Loucy (cell line): ENCODE data around the gene CTBP2.

Source experiments
- H2AFZ ChIP-seq: fragments of 200-600 bp; sonication (generic); 2 replicates; pipeline ENCODE4 v1.6.0; 2016; ENCODE audit warnings: antibody characterized with exemption, mild to moderate bottlenecking, low read length, moderate library complexity
- H3F3A ChIP-seq: fragments of 200-600 bp; 2 replicates; pipeline ENCODE4 v1.6.0; 2016; ENCODE audit warnings: antibody characterized with exemption, low read depth, mild to moderate bottlenecking
- H3K27me3 ChIP-seq: fragments of 200-600 bp; sonication (generic); 2 replicates; pipeline ENCODE4 v1.6.1; 2014; ENCODE audit warnings: low read length, mild to moderate bottlenecking; ENCODE audit not compliant: insufficient read depth, poor library complexity, severe bottlenecking
- H3K36me3 ChIP-seq: fragments of 200-600 bp; sonication (generic); 2 replicates; pipeline ENCODE4 v1.6.1; 2016; ENCODE audit warnings: low read length; ENCODE audit not compliant: insufficient read depth
- H3K4me1 ChIP-seq: fragments of 200-600 bp; sonication (generic); 2 replicates; pipeline ENCODE4 v1.5.1; 2014; ENCODE audit warnings: low read length, mild to moderate bottlenecking; ENCODE audit not compliant: insufficient read depth, poor library complexity, severe bottlenecking
- H3K4me2 ChIP-seq: fragments of 200-600 bp; sonication (generic); 2 replicates; pipeline ENCODE4 v1.6.0; 2014; ENCODE audit warnings: antibody characterized with exemption, low read length, low read depth, mild to moderate bottlenecking; ENCODE audit not compliant: poor library complexity, severe bottlenecking
- H3K4me3 ChIP-seq: fragments of 200-600 bp; sonication (generic); 2 replicates; pipeline ENCODE4 v1.5.1; 2014; ENCODE audit warnings: low read length, mild to moderate bottlenecking, mixed read lengths; ENCODE audit not compliant: poor library complexity, severe bottlenecking
- H3K79me2 ChIP-seq: fragments of 200-600 bp; sonication (generic); 2 replicates; pipeline ENCODE4 v1.6.1; 2014; ENCODE audit warnings: low read length; ENCODE audit not compliant: insufficient read depth
- H3K9ac ChIP-seq: fragments of 200-600 bp; sonication (generic); 2 replicates; pipeline ENCODE4 v1.6.0; 2014; ENCODE audit warnings: mild to moderate bottlenecking, low read depth, low read length, moderate library complexity; ENCODE audit not compliant: poor library complexity, severe bottlenecking
- H3K9me2 ChIP-seq: fragments of 200-600 bp; sonication (generic); replicated peaks from 2 replicates; pipeline ENCODE4 v1.6.1; 2016; ENCODE audit warnings: low read depth, low read length, mixed read lengths
- H3K9me3 ChIP-seq: fragments of 200-600 bp; sonication (generic); 2 replicates; pipeline ENCODE4 v1.6.1; 2014; ENCODE audit warnings: mild to moderate bottlenecking, antibody characterized with exemption, low read length, low read depth; ENCODE audit not compliant: insufficient read depth
- H4K20me1 ChIP-seq: fragments of 200-600 bp; sonication (generic); 2 replicates; pipeline ENCODE4 v1.6.0; 2014; ENCODE audit warnings: antibody characterized with exemption, low read length, mild to moderate bottlenecking; ENCODE audit not compliant: insufficient read depth, poor library complexity, severe bottlenecking
- EZH2phosphoT487 ChIP-seq: fragments of 200-600 bp; IDR thresholded peaks from 2 replicates; pipeline ENCODE4 v1.6.1; 2018; ENCODE audit warnings: antibody characterized with exemption, mild to moderate bottlenecking, moderate library complexity, borderline replicate concordance
- TF ChIP-seq, protein P1 (sequence below): fragments of 200-600 bp; sonication (generic); conservative IDR thresholded peaks from 2 replicates; pipeline ENCODE4 v1.5.1; 2014; ENCODE audit warnings: mild to moderate bottlenecking, antibody characterized with exemption, low read length

Gene CTBP2

GRCh38 chr10:125064681-125065492, 95.5 kb downstream of the CTBP2 start:
- Histone ChIP-seq H2AFZ (no peak overlapping the region), H3F3A (no peaks in the 10 kb centered on the region), H3K36me3 (no peaks in the 10 kb centered on the region), H3K4me1 (peaks cover 14% of the 10 kb centered on the region), H3K4me3 (peak overlapping the region; percentile 14), H3K9me2 (no peaks in the 10 kb centered on the region), H3K9ac (no peak overlapping the region), H3K27me3 (no peaks in the 10 kb centered on the region), H4K20me1 (no peaks in the 10 kb centered on the region), H3K9me3 (no peaks in the 10 kb centered on the region), H3K79me2 (no peaks in the 10 kb centered on the region), H3K4me2 (peak overlapping the region; percentile 44)
- TF ChIP-seq EZH2phosphoT487 = no peak
- TF ChIP-seq, protein P1, sequence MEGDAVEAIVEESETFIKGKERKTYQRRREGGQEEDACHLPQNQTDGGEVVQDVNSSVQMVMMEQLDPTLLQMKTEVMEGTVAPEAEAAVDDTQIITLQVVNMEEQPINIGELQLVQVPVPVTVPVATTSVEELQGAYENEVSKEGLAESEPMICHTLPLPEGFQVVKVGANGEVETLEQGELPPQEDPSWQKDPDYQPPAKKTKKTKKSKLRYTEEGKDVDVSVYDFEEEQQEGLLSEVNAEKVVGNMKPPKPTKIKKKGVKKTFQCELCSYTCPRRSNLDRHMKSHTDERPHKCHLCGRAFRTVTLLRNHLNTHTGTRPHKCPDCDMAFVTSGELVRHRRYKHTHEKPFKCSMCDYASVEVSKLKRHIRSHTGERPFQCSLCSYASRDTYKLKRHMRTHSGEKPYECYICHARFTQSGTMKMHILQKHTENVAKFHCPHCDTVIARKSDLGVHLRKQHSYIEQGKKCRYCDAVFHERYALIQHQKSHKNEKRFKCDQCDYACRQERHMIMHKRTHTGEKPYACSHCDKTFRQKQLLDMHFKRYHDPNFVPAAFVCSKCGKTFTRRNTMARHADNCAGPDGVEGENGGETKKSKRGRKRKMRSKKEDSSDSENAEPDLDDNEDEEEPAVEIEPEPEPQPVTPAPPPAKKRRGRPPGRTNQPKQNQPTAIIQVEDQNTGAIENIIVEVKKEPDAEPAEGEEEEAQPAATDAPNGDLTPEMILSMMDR = no peak

DNA sequence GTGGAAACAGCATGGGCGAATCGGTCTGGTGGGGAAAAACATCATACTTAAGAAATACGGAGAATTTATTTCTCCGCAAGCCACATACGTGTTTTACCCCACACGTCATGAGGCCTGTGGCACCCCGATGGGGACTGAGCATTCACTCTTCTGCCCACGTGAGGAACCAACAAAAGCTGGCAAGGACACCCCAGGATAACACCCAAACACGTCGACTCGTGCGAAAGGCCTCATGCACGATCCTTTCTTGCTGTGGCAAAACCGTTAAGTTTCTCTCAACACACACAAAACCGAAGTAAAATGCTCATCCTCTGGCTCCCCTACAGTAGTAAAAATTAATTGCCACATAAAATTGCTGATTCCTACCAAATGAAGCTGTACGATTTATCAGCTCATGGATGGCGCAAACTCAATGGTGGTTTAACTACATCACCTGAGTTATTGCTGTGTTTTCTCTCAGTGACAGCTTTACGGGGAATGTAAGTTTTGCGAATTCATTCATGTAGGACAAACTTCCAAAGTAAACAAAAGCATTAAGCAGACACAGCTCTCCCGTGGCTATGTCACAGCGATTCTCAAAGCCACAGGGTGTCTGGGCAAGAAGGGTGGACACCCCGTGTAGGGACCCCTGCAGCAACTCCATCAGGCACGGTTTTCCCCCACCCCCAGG, 97.0 kb downstream of the CTBP2 start:
- no peaks in the 10 kb centered on the region for H4K20me1 ChIP-seq
- H3K4me1 ChIP-seq = peaks cover 14% of the 10 kb centered on the region
- no peak overlapping the region for H3K4me2 ChIP-seq

GRCh38 chr10:125062914-125063230, 97.5 kb downstream of the CTBP2 start:
- H4K20me1 ChIP-seq = no peaks in the 10 kb centered on the region
- H3K36me3 ChIP-seq = no peaks in the 10 kb centered on the region
- no peaks in the 10 kb centered on the region for H3F3A ChIP-seq
- TF ChIP-seq, protein P1 = no peak
- no peak for TF ChIP-seq EZH2phosphoT487
- peaks cover 14% of the 10 kb centered on the region for H3K4me1 ChIP-seq
- no peak overlapping the region for H3K4me3 ChIP-seq
- H3K27me3 ChIP-seq = no peaks in the 10 kb centered on the region
- no peaks in the 10 kb centered on the region for H3K79me2 ChIP-seq
- H2AFZ ChIP-seq = no peak overlapping the region
- H3K9ac ChIP-seq = no peak overlapping the region
- no peaks in the 10 kb centered on the region for H3K9me2 ChIP-seq
- no peaks in the 10 kb centered on the region for H3K9me3 ChIP-seq
- H3K4me2 ChIP-seq = no peak overlapping the region

More for the DNA sequence above, 97.0 kb downstream of the CTBP2 start:
- H3K9me2 ChIP-seq = no peaks in the 10 kb centered on the region
- no peaks in the 10 kb centered on the region for H3F3A ChIP-seq
- no peak overlapping the region for H2AFZ ChIP-seq
- TF ChIP-seq EZH2phosphoT487 = no peak
- TF ChIP-seq, protein P1 = no peak
- H3K4me3 ChIP-seq = no peak overlapping the region
- no peak overlapping the region for H3K9ac ChIP-seq
- H3K79me2 ChIP-seq = no peaks in the 10 kb centered on the region
- H3K27me3 ChIP-seq = no peaks in the 10 kb centered on the region
- no peaks in the 10 kb centered on the region for H3K36me3 ChIP-seq
- H3K9me3 ChIP-seq = no peaks in the 10 kb centered on the region
